ENCODE data around the gene GUCY1B1.

- TF ChIP-seq CTCF (IDR thresholded peaks at IDR 0.05) (no peak), POLR2A (IDR thresholded peaks at IDR 0.05) (no peak)
These were observed 59.8 kb downstream of the GUCY1B1 start for GRCh38 chr4:155818639-155819038.

Measured in esophagus squamous epithelium (tissue), 4 donors.